GM21825 (cell line): ENCODE data around the gene ZNRD2.

ENCODE experiments used
- ATAC-seq: cut with Tn5 transposase; IDR thresholded peaks from one replicate; pipeline ENCODE4 v1.9.1; 2021; ENCODE audit warnings: mild to moderate bottlenecking, moderate library complexity; ENCODE audit not compliant: unreplicated experiment

Gene ZNRD2

DNA sequence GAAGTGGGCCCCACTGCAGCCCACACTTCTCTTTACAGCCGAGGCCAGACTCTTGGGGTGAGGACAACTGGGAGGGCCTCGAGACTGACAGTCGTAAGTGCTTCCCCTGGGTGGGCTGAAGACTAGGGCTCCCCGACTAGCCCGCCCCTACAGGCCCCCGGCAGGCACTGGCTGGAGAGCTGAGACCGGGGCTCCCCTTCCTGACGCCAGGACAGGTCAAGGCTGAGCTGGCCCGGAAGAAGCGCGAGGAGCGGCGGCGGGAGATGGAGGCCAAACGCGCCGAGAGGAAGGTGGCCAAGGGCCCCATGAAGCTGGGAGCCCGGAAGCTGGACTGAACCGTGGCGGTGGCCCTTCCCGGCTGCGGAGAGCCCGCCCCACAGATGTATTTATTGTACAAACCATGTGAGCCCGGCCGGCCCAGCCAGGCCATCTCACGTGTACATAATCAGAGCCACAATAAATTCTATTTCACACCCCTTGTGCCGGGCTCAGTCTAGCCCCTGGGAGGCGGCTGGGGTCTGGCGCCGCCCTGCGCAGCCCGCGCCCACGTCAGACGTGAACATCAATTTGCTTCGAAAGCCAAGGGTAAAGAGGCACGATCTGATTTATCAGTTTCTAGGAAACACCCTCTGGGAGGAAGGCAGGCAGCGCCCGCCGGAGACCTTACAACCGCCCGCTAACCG, 31.9 kb upstream of the ZNRD2 start:
- no peak for ATAC-seq

DNA sequence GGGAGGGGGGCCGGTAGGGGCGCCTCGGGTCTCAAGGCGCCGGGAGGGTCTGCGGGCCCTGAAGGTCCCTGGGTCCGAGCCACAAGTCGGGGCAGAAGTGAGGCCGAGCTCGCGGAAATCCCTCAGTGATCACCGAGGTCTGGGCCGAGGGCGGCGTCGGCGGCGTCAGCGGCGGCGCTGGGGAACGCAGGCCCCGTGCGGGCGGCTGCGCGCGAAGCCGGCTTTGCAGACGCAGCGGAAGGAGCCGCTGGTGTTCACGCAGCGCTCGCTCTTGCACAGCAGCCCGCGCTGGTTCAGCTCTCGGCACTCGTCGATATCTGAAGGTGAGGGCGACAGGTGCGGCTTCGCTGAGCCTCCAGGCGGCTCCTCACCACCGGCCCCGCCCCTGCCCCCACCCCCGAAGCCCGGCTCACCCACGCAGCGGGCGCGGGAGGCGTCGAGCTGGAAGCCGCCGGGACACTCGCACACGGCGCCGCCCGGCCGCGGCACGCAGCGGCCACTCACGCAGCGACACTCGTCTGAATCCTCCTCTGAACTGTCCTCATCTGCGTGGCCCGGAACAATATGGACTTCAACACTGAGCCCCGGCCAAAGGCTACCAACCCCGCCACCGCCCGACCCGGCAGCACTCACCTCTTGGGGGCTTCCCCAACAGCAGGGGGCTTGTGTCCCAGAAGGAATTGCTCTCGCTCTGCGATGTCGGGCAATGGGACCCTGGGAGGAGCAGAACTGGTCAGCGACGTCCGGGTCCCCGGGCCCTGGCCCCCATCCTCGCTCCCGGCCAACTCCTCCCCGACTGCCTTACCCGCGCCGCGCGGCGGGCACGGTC, 31.1 kb upstream of the ZNRD2 start:
- no peak for ATAC-seq

DNA sequence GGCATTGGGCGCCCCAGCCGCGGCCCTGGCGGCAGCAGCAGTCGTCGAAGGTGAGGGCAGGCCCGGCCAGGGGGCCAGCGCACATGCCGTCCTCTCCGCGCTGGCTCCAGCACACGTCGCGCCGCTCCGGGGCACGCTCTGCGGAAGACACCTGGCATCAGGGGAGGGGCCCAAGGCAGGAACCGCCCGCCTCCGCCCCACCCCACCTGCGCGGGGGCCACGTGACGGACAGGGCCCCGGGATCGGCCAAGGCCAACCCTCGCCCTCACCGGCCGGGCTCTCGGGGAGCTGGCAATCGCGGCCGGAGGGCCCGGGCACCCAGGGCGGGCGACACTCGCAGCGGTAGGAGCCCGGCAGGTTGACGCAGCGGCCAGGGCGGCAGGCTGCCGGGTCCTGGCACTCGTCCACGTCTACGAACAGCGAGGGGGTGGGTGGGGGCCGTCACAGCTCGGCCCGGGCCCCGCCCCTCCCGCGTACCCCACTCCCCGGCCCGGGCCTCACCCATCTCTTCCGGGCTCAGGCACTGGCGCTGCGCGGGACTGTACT, 30.5 kb upstream of the ZNRD2 start:
- peak; percentile 50 for ATAC-seq

DNA sequence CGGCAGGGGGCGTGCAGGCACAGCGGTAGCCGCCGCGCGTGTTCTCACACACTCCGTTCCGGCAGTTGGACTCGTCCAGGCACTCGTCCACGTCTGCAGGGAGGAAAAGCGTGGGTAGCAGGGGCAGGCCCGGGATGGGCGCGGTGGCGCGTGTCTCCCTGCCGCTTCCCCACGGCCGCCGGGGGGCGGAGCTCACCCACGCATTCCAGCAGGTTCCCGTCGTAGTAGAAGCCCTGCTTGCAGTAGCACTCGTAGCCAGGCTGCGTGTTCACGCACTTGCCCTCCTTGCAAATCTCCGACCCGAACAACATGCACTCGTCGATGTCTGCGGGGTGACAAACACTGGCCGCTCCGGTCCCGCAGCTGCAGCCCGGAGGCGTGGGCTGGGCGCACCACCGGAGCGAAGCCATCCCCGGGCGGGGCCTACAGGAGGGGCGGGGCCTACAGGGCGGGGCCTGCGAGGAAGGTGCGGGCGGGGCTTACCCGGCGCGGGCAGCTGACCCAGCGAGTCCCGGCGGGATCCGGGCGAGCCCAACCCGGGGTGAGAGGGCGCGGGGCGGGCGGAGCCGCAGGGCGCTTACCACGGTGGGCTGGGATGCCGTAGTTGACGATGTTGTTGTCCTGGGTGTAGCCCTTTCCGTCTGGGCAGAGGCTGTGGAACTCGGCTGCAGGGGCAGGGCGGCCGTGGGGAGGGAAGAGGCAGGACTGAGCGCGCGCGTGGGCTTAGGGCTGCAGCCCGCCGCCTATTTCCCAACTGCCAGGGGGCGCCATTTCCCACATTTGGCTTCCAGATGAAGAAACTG, 29.8 kb upstream of the ZNRD2 start:
- ATAC-seq: peak; percentile 51

DNA sequence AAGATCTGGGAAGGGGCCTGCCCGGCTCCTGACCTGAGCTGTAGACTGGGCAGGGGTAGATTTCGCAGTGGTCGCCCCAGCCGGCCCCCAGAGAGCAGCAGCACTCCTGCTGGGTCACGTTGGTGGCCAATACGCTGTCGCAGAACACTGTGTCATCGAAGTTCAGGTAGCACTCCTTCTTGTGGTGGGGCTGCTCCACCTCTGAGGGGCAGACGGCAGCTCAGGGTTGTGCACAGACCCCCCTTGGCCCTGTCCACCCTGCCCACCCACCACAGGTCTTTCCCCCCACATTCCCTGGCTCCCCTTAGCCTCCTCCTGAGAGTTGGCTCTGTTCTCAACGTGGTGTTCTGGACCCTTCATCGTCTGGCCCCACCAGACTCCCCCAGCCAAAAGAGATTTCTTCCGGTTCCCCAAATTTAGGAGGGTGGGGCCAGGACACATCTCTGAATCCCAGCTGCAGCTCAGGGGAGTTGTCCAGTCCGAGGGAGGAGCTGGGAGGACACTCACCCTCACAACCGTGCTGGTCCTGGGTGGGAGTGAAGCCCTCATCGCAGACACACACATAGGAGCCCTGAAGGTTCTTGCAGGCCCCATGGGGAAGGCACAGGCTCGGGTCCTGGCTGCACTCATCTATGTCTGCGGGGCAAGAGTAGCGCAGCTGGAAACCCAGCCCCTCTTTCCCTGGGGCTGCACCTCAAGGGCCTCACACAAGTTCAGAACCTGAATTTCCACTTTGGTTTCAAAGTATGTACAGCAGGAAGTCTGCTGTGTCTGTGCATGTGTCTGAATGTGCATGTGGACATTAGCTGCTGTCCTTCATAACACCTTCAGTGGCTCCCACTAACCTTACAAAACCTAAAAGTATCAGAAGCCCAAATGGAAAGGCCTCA, 28.9 kb upstream of the ZNRD2 start:
- ATAC-seq: no peak

DNA sequence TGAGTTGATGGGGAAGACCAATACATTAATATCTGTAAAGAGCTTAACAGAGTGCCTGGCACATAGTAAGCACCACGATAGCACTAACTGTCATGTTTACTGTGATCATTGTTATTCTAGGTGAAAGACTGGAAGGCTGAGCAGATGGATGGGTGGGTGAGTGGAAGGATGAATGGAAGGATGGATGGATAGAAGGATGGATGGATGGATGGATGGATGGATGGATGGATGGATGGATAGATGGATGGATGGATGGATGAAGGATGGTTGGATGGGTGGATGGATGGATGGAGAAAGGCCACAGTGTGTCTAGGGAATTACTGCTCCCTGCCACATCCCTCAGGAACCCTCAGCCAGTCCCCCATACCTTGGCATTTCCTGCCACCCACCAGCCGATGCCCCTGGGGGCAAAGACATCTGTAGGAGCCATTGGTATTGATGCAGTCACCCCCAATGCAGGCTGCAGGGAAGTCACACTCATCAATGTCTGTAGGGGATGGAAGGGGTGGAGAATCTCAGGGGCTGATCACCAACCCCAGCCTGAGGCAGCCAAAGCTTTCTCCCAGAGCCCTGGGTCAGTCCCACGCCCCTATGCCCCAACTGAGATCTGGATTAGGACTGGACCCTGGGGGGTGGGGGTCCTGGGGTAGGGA, 27.4 kb upstream of the ZNRD2 start:
- no peak for ATAC-seq

DNA sequence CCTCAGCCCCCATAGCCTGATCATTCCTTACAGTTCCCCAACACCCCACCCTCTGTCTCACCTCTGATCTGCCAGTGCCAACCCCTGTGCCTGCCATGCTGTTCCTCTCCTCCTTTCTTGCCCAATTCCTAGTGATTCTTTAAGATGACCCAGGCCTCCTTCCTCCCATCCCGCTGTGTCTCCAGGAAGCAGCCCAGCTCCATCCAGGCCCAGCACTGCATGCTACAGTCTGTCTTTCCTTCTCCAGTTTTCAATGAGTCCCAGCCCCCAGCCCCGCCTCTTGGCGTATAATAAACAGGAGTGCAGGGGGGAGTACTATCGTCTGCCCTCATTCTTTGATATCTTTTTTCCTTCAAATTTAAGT, 24.4 kb upstream of the ZNRD2 start:
- ATAC-seq: no peak

DNA sequence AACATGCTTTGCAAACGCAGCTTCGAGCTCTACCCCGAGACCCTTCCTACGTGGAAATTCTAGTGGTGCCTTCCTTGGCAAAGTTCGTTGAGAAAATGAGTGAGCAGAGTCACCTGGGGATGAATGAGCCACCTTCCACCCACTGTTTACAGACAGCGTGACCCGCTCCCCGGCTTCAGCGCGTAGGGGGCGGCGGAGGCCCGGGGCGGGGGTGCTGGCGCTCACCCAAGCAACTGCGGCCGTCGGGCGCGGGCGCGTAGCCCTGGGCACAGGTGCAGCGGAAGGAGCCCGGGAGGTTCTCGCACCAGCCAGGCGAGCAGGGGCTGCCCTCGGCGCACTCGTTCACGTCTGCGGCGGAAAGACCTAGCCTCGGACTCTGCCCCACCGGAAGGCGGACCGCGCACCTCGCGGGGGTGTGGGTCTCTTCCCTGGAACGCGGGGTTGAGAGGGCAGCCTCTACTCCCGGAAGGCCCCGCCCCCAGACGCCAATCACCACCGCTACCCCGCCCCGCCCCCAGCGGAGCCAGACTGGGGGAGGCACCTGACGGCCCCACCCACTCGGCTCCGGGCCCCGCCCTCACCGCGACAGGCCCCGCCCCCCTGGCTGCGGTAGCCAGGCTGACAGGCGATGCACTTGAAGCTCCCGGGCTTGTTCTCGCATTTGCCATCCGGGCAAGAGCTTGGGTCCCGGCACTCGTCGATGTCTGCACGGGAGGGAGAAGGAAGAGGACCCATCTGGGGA, 23.9 kb upstream of the ZNRD2 start:
- ATAC-seq: peak; percentile 64

DNA sequence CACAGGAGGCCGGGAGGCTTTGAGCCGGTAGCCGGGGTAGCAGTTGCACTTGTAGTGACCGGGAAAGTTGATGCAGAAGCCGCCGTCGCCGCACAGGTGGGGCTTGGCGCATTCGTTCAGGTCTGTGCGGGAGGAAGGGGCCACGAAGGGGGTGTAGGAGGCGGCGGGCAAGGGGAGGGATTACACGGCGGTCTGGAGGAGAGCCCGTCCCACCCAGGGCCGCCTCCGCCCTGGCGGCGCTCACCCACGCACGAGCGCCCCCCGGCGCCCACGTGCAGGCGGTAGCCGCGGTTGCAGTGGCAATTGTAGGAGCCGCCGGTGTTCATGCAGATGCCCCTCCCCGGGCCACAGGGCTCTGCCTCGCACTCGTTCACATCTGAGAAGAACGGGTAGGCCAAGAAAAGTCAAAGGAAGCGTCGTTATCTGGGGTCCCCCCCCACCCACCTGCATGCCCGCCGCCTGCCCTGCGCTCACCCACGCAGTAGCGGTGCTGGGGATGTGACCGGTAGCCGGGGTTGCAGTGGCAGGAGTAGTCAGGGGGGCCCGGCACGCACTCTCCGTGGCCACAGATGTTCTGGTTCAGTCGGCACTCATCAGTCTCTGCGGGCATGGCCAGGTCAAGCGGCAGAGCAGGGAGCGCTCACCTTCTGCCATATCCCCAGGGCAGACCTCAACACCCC, 22.7 kb upstream of the ZNRD2 start:
- no peak for ATAC-seq

DNA sequence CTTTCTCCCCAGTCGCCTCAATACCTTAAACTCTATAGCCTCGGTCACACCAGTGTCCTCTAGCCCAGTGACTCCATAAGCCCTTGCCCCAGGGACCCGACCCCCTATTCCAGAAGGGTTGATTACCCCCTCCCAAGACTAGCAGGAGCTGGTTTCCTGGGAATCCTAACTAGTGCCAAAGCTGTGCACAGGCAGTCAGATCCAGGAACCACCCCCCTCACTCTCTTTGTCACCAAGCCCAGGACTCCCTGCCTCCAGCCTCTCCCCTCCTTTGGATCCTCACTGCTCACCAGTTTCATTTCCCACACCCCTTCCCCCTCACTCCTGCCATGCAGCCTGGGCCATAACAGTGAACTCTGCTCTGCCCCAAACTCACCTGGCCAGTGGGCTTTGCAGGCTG, 21.9 kb upstream of the ZNRD2 start:
- ATAC-seq: no peak

DNA sequence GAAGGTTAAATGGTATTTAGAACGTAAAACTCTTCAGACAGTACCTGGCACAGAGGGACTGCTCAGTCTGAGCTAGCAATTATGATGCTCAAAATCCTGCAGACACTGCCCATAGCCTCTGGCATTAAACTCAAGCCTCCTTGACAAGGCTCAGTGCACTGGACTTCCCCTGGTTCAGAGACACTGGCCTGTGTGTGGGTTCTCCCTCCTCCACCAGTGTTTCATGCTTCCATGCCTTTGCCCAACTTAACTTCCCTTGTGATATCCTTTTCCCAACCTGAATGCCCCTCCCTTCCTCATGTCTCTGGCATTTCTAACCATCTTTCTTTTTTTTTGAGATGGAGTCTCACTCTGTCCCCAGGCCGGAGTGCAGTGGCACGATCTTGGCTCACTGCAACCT, 21.2 kb upstream of the ZNRD2 start:
- ATAC-seq: no peak

DNA sequence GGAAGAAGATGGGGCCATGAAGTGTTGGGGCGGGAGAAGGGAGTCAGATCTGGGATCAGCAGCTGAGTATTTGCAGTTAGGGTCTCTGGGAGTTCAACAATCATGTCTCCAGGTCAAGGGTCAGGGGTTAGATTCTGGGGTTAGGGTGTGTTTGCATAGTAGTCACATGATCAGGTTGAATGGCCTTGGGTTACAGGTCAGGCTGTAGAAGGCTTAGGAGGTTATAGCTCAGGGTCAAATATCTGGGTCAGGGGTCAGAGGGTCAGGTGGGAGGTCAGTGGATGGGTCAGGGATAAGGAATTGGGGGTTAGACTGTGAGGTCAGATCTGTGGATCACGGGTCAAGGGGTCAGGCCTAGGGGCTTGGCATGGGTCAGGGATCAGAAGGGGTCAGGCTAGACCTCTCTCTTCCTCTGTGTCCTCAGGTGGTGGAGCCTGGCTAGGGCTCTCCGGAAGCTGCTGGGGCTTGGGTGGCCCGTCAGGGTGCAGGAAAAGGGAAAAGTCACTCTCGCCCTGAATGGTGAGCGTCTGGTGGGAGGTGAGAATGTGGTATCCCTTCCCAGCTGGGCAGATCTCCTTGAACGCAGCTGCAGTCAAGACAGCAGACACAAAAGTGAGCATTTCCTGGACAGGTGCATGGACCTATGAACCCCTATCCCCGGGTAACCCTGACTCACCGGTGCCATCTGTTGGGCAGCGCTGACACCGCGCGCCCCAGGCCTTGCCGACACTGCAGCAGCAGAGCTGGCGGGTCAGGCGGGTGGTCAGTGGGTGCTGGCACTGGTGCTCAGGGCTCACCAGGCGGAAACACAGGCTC, 18.5 kb upstream of the ZNRD2 start:
- ATAC-seq: no peak

DNA sequence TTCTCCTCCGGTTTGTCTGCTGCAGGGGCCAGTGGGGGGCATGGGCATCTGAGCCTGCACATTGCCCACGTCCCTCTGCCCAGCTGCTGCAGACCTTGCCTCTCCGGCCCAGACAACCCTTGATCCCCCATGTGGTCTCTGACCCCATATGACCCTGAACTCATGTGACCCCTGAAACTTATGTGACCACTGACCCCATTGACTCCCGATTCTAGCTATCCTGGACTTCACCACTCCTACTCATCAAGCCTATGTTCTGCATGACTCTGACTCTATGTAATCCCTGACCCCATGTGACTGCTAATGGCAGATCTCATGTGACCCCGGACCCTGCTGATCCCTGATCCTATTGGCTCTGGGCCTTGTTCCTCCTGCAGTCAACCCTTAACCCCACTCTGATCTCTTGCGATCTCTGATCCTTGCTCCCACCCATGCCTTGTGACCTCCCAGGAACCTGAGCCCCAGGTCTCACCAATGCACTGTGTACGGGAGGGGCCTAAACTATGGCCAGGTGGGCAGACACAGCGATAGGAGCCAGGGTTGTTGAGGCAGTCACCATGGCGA, 17.8 kb upstream of the ZNRD2 start:
- ATAC-seq: no peak

DNA sequence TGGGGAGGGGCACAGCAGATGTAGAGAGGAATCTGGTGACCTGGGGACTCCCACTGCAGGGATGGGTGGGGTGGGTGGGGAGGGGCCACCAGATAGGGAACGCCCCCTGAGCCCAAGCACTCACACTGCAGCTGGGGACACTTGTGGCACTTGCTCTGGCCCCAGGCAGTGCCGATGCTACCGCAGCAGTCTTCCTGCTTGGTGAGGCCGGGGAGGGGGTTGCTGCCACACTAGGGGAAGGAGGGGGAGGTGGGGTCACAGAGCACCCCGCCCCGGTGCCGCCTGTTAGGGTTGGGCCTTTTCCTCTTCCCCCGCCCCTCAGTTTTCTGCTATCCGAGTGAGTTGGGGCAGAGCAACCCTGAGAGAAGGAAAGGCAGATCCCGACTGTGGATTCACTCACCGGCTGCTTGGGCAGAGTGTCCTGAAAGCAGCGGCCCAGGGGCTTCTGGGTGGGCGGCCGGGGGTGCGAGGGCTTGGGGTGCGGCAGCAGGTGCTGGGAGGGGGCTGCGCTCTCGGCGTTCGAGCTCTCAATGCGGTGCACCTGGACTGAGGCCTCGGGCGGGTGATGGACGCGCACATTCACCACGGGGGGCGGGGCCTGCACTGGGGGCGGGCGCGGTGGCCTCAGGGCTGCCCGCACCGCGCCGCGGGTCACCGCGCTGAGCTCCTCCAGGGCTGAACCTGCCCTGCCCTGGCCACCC, 16.8 kb upstream of the ZNRD2 start:
- no peak for ATAC-seq

DNA sequence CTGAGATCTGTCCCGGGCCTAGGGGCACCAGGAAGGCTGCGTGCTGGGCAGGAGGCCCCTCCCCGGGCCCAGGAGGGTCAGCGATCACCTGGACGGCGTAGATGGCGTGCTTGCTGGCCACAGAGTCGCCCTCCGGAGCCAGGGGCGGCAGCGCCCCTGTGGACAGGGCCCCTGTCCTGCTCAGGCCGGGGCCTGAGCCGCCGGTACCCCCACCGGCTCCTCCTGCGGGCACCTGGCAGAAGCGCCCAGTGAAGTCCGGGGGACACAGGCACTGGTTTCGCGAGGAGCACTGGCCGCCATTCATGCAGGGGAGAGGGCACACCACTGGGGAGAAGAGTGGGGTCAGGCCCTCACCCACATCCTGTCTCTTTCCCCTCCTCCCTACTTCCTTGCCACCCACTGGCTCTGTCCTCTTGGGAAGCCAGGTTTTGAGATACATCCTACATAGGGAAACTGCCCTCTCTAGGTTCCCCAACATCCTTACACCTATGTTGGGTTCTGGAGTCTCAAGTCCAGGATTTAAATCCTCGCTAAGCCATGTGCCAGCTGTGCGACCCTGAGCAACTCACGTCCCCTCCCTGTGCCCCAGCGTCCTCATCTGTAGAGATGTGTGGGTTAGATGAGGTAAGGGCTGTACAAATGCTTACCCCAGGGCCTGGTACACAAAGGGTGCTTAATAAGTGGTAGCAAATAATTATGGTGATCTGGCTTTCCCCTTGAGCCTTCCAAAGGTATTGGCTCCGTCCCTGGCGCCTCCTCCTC, 16.0 kb upstream of the ZNRD2 start:
- no peak for ATAC-seq

DNA sequence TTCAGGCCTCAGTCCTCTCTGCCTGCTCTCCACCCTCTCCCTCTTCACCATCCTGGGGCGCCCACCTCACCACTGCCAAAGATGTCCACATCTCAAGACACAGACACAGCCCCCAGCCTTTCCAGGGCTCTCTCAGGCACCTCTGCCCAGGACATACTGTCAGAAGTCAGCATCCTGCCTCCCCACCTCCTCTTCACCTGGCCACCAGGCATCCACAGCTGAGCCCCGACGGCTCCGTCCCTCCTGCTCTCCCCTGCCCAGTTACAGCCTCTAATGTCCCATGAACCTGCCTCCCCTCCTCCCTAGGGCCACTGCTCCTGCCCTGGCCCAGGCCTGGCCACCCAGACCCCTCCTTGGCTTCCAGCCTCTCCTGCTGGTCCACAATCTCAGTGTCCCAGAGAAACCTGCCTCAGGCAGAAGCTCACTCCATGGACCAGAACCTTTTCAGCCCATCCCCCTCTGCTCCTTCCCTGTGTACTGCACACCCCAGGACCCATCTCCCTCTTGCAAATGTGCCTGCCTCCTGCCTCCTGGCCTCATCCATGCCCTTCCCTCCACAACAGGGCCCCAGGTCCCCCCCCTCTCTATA, 15.3 kb upstream of the ZNRD2 start:
- no peak for ATAC-seq
